Measurements from ENCODE around the gene DTNB. TPM values are rescaled to one million over a fixed set of nuclear protein-coding genes. Genes with fewer than 3 reads are reported as not detected.

The DTNB gene
- total and polyA plus RNA-seq, 2 experiments from 2014 or later: 10.3 to 13.9 TPM

GRCh38 chr2:25381502-25381901 is 291.9 kb downstream of the DTNB start:
- Histone ChIP-seq H3K36me3 (replicated peaks; ENCODE audit: insufficient read depth, low read depth) (no peaks in the 10 kb centered on the region), H3K79me2 (no peaks in the 10 kb centered on the region), H4K20me1 (ENCODE audit: insufficient read depth, poor library complexity, severe bottlenecking) (no peaks in the 10 kb centered on the region), H3K4me1 (ENCODE audit: insufficient read depth) (peaks cover 7% of the 10 kb centered on the region), H3K27ac (no peak overlapping the region), H3K9me3 (ENCODE audit: low read depth) (no peaks in the 10 kb centered on the region), H3K9me2 (replicated peaks; ENCODE audit: insufficient read depth) (no peaks in the 10 kb centered on the region), H3K4me3 (no peak overlapping the region), H3K4me2 (no peak overlapping the region), H2AFZ (no peak overlapping the region), H3K27me3 (no peaks in the 10 kb centered on the region)
- TF ChIP-seq EZH2 (IDR thresholded peaks at IDR 0.05; ENCODE audit: borderline replicate concordance) (no peak), EZH2phosphoT487 (IDR thresholded peaks at IDR 0.05; ENCODE audit: low read depth, severe bottlenecking, unreplicated experiment) (no peak), CTCF (IDR thresholded peaks at IDR 0.05; ENCODE audit: poor library complexity) (no peak)
- no peak for DNase-seq (ENCODE audit: low spot score)
- WGBS (ENCODE audit: low lambda C conversion rate, missing lambda C conversion rate): 95% methylated on average over 7 of the region's 7 CpGs

- H3K36me3 ChIP-seq (replicated peaks; ENCODE audit: insufficient read depth, low read depth): no peaks in the 10 kb centered on the region
- no peak for TF ChIP-seq EZH2phosphoT487 (IDR thresholded peaks at IDR 0.05; ENCODE audit: low read depth, severe bottlenecking, unreplicated experiment)
- no peak for TF ChIP-seq EZH2 (IDR thresholded peaks at IDR 0.05; ENCODE audit: borderline replicate concordance)
- no peak for TF ChIP-seq CTCF (IDR thresholded peaks at IDR 0.05; ENCODE audit: poor library complexity)
- no peak overlapping the region for H3K27ac ChIP-seq
- H3K9me3 ChIP-seq (ENCODE audit: low read depth): no peaks in the 10 kb centered on the region
- no peaks in the 10 kb centered on the region for H4K20me1 ChIP-seq (ENCODE audit: insufficient read depth, poor library complexity, severe bottlenecking)
- no peak for DNase-seq (ENCODE audit: low spot score)
- H3K4me2 ChIP-seq: no peak overlapping the region
- 91% methylated on average over 12 of the region's 12 CpGs for WGBS (ENCODE audit: low lambda C conversion rate, missing lambda C conversion rate)
- no peak overlapping the region for H2AFZ ChIP-seq
- H3K4me3 ChIP-seq: no peak overlapping the region
- no peaks in the 10 kb centered on the region for H3K79me2 ChIP-seq
- H3K9me2 ChIP-seq (replicated peaks; ENCODE audit: insufficient read depth): no peaks in the 10 kb centered on the region
- no peaks in the 10 kb centered on the region for H3K27me3 ChIP-seq
- H3K4me1 ChIP-seq (ENCODE audit: insufficient read depth): peaks cover 11% of the 10 kb centered on the region
These were observed 292.6 kb downstream of the DTNB start for GRCh38 chr2:25380586-25381375.

GRCh38 chr2:25380023-25380422 is 293.4 kb downstream of the DTNB start:
- WGBS (ENCODE audit: low lambda C conversion rate, missing lambda C conversion rate): 89% methylated on average over 5 of the region's 5 CpGs
- Histone ChIP-seq H3K4me3 (no peak overlapping the region), H4K20me1 (ENCODE audit: insufficient read depth, poor library complexity, severe bottlenecking) (no peaks in the 10 kb centered on the region)

More at GRCh38 chr2:25380023-25380422, 293.4 kb downstream of the DTNB start:
- no peaks in the 10 kb centered on the region for H3K79me2 ChIP-seq
- H3K9me2 ChIP-seq (replicated peaks; ENCODE audit: insufficient read depth): no peaks in the 10 kb centered on the region
- no peak overlapping the region for H3K27ac ChIP-seq
- no peak overlapping the region for H3K4me2 ChIP-seq
- no peaks in the 10 kb centered on the region for H3K9me3 ChIP-seq (ENCODE audit: low read depth)
- DNase-seq (ENCODE audit: low spot score): no peak
- TF ChIP-seq CTCF (IDR thresholded peaks at IDR 0.05; ENCODE audit: poor library complexity): no peak
- no peak for TF ChIP-seq EZH2phosphoT487 (IDR thresholded peaks at IDR 0.05; ENCODE audit: low read depth, severe bottlenecking, unreplicated experiment)
- TF ChIP-seq EZH2 (IDR thresholded peaks at IDR 0.05; ENCODE audit: borderline replicate concordance): no peak
- no peak overlapping the region for H2AFZ ChIP-seq
- peaks cover 11% of the 10 kb centered on the region for H3K4me1 ChIP-seq (ENCODE audit: insufficient read depth)
- no peaks in the 10 kb centered on the region for H3K27me3 ChIP-seq
- no peaks in the 10 kb centered on the region for H3K36me3 ChIP-seq (replicated peaks; ENCODE audit: insufficient read depth, low read depth)
